GM12878 (cell line): ENCODE results near the gene PIK3R5. TPM values are rescaled to one million over a fixed set of nuclear protein-coding genes. Genes with fewer than 3 reads are reported as not detected.

Experiments
- BCL3 ChIP-seq: IDR thresholded peaks from 2 replicates; pipeline ENCODE4 v1.6.1; 2011; ENCODE audit warnings: borderline replicate concordance, low read depth, mild to moderate bottlenecking, moderate library complexity, low read length; ENCODE audit not compliant: insufficient read depth, poor library complexity, severe bottlenecking
- BMI1 ChIP-seq: fragments of 450-650 bp; IDR thresholded peaks from 2 replicates; pipeline ENCODE4 v1.6.1; 2016; ENCODE audit warnings: mild to moderate bottlenecking, moderate library complexity, borderline replicate concordance
- CBX5 ChIP-seq: sonication (generic); IDR thresholded peaks from 2 replicates; pipeline ENCODE4 v1.6.1; 2016; ENCODE audit warnings: low read depth, moderate library complexity, mild to moderate bottlenecking, inconsistent platforms
- EP300 ChIP-seq, 2 experiments: fragments of 150-350 bp in 1 of 2; IDR thresholded peaks; 2 replicates each; pipeline ENCODE4 v1.6.1; 2011 to 2012; ENCODE audit warnings: low read depth in 2 of 2, low read length in 2 of 2, borderline replicate concordance in 1 of 2, improper control_type of control experiment in 1 of 2, inconsistent platforms in 1 of 2; ENCODE audit not compliant: control insufficient read depth in 1 of 2
- IRF5 ChIP-seq: fragments of 450-650 bp; IDR thresholded peaks from 2 replicates; pipeline ENCODE4 v1.6.1; 2017; ENCODE audit warnings: borderline replicate concordance
- JUNB ChIP-seq: IDR thresholded peaks from 2 replicates; pipeline ENCODE4 v1.6.1; 2016; ENCODE audit warnings: antibody characterized with exemption, mild to moderate bottlenecking
- KLF5 ChIP-seq: fragments of 450-650 bp; IDR thresholded peaks from 2 replicates; pipeline ENCODE4 v1.6.1; 2014; ENCODE audit warnings: mild to moderate bottlenecking; ENCODE audit not compliant: partially characterized antibody
- MLLT1 ChIP-seq: fragments of 450-650 bp; IDR thresholded peaks from 2 replicates; pipeline ENCODE4 v1.6.1; 2016; ENCODE audit warnings: mild to moderate bottlenecking
- NFYB ChIP-seq: IDR thresholded peaks from 2 replicates; pipeline ENCODE4 v1.6.1; 2011; ENCODE audit warnings: low read depth, mild to moderate bottlenecking, low read length, improper control_type of control experiment, moderate library complexity; ENCODE audit not compliant: insufficient read depth
- NR2C2 ChIP-seq: IDR thresholded peaks from 2 replicates; pipeline ENCODE4 v1.6.1; 2011; ENCODE audit warnings: borderline replicate concordance, low read depth; ENCODE audit not compliant: control insufficient read depth, insufficient read length
- PRDM15 ChIP-seq: fragments of 450-650 bp; formaldehyde crosslinking; IDR thresholded peaks from 2 replicates; pipeline ENCODE4 v1.4.0; 2020; ENCODE audit warnings: mild to moderate bottlenecking, moderate library complexity
- RUNX3 ChIP-seq: IDR thresholded peaks from 2 replicates; pipeline ENCODE4 v1.6.1; 2012; ENCODE audit warnings: low read length, inconsistent platforms
- SP1 ChIP-seq: IDR thresholded peaks from one replicate; pipeline ENCODE4 v1.6.1; 2011; ENCODE audit warnings: low read depth, low read length
- SRF ChIP-seq, 2 experiments: IDR thresholded peaks; 2 replicates each; pipeline ENCODE4 v1.6.1; 2011; ENCODE audit warnings: low read depth in 2 of 2, low read length in 2 of 2, mild to moderate bottlenecking in 1 of 2, moderate library complexity in 1 of 2
- ZNF687 ChIP-seq: fragments of 450-650 bp; IDR thresholded peaks from 2 replicates; pipeline ENCODE4 v1.6.1; 2017; ENCODE audit warnings: mild to moderate bottlenecking, moderate library complexity
- polyA plus RNA-seq, 11 experiments: library from polyadenylated mRNA; depleted of rRNA in 4 of 11; unstranded in 6 of 11; stranded (reverse) in 5 of 11; fragments of >200 nt; fragmentation: Nextera tagmentation in 4 of 11; fragmentation: Illumina TruSeq in 1 of 11; extraction: Ambion mirVana in 4 of 11; extraction: Trizol in 1 of 11; gene quantifications; 1 replicate in 1 of 11; 2 replicates in 10 of 11; pipeline versions ENCODE4 v1.2.1 to v1.2.3, GENCODE V29; 2011 to 2016; ENCODE audit warnings: inconsistent platforms in 2 of 11, missing spikeins in 2 of 11, low read depth in 1 of 11
- total RNA-seq, 4 experiments: library from RNA; depleted of rRNA in 3 of 4; stranded (reverse); fragments of >200 nt in 3 of 4; fragmentation: Illumina TruSeq in 1 of 4; extraction: Trizol in 1 of 4; gene quantifications; 2 replicates each; pipeline versions ENCODE4 v1.2.1 to v1.2.3, GENCODE V29; 2013 to 2021

Gene PIK3R5
- total and polyA plus RNA-seq, 10 of the 15 experiments (the other 5 are each of a cell fraction or from before 2014, with no cell fraction given): 9.5 to 50.8 (median 35.5) TPM

GRCh38 chr17:8941520-8941919 lies 24.0 kb downstream of the PIK3R5 start (continued):
- TF ChIP-seq ZNF687 (peak; percentile 97), SP1 (peak; percentile 44), NFYB (no peak), EP300 (IDR thresholded peaks at IDR 0.05; ENCODE audit: borderline replicate concordance in 1 of 2, control insufficient read depth in 1 of 2, low read depth in 2 of 2, low read length in 2 of 2) (peak; percentile 61 to 82), CBX5 (no peak), NR2C2 (no peak), MLLT1 (no peak), BCL3 (peak; percentile 30), SRF (IDR thresholded peaks at IDR 0.05; ENCODE audit: low read depth in 2 of 2, low read length in 2 of 2) (no peak), PRDM15 (CRISPR knock-in tag) (no peak), IRF5 (no peak), RUNX3 (peak; percentile 87), BMI1 (0 out of 2 replicates have a peak, but pooled peaks have one; percentile 20), JUNB (no peak), KLF5 (no peak)
